HEK293T (cell line): ENCODE data around the gene CEP57.

Experiments
- BHLHE40 ChIP-seq: fragments of 450-650 bp; IDR thresholded peaks from 2 replicates; pipeline ENCODE4 v1.6.1; 2016; ENCODE audit warnings: mild to moderate bottlenecking, moderate library complexity, borderline replicate concordance
- ELF4 ChIP-seq: fragments of 450-650 bp; IDR thresholded peaks from 2 replicates; pipeline ENCODE4 v1.6.1; 2017; ENCODE audit warnings: antibody characterized with exemption
- FOXA1 ChIP-seq: fragments of 450-650 bp; IDR thresholded peaks from 2 replicates; pipeline ENCODE4 v1.6.1; 2016; ENCODE audit warnings: mild to moderate bottlenecking
- FOXK2 ChIP-seq: fragments of 450-650 bp; IDR thresholded peaks from 2 replicates; pipeline ENCODE4 v1.6.1; 2016; ENCODE audit warnings: mild to moderate bottlenecking
- FOXM1 ChIP-seq: fragments of 450-650 bp; IDR thresholded peaks from 2 replicates; pipeline ENCODE4 v1.6.1; 2017; ENCODE audit warnings: mild to moderate bottlenecking, borderline replicate concordance
- HDGF ChIP-seq: fragments of 450-650 bp; IDR thresholded peaks from 2 replicates; pipeline ENCODE4 v1.6.1; 2017; ENCODE audit warnings: antibody characterized with exemption, borderline replicate concordance
- L3MBTL2 ChIP-seq: fragments of 450-650 bp; conservative IDR thresholded peaks from 2 replicates; pipeline ENCODE4 v1.6.1; 2016; ENCODE audit warnings: mild to moderate bottlenecking
- LEF1 ChIP-seq: fragments of 450-650 bp; IDR thresholded peaks from 2 replicates; pipeline ENCODE4 v1.6.1; 2017; ENCODE audit warnings: mild to moderate bottlenecking, borderline replicate concordance
- SP1 ChIP-seq: fragments of 450-650 bp; IDR thresholded peaks from 2 replicates; pipeline ENCODE4 v1.6.1; 2017
- SUZ12 ChIP-seq: fragments of 450-650 bp; IDR thresholded peaks from 2 replicates; pipeline ENCODE4 v1.6.1; 2016; ENCODE audit warnings: mild to moderate bottlenecking
- TARDBP ChIP-seq: fragments of 450-650 bp; IDR thresholded peaks from 2 replicates; pipeline ENCODE4 v1.6.1; 2016
- ZNF384 ChIP-seq: fragments of 450-650 bp; IDR thresholded peaks from 2 replicates; pipeline ENCODE4 v1.6.1; 2016

GRCh38 chr11:95799546-95799945, 9.2 kb downstream of the CEP57 start:
- TF ChIP-seq SUZ12 (no peak), FOXA1 (no peak), ZNF384 (no peak), BHLHE40 (no peak), HDGF (no peak), L3MBTL2 (no peak), FOXM1 (no peak), TARDBP (no peak), SP1 (no peak), ELF4 (no peak), LEF1 (no peak), FOXK2 (no peak)
